Activated CD4-positive, alpha-beta T cell treated with anti-CD3 and anti-CD28 coated beads, Interleukin-2, amount 50 U/mL, for 48 hours (primary cell): ENCODE measurements around the gene FAM222B.
"Not testable (repeated sequence)": the region's sequence is repeated elsewhere in the genome, so short reads cannot be mapped to it uniquely, and the experiment has no call there.

Experiments
- DNase-seq, 2 experiments: peaks; one replicate each; pipeline ENCODE4 v3.0.0-alpha.2; 2020

The FAM222B gene

DNA sequence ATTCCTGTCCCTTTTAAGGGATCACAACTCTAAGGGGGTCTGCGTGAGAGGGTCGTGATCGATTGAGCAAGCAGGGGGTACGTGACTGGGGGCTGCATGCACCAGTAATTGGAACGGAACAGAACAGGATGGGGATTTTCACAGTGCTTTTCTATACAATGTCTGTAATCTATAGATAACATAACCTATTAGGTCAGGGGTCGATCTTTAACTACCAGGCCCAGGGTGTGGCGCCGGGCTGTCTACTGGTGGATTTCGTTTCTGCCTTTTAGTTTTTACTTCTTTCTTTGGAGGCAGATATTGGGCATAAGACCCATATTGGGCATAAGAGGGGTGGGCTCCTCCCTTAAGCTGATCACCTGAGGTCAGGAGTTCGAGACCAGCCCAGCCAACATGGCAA, 6.0 kb downstream of the FAM222B start:
- DNase-seq: not testable (repeated sequence)

DNA sequence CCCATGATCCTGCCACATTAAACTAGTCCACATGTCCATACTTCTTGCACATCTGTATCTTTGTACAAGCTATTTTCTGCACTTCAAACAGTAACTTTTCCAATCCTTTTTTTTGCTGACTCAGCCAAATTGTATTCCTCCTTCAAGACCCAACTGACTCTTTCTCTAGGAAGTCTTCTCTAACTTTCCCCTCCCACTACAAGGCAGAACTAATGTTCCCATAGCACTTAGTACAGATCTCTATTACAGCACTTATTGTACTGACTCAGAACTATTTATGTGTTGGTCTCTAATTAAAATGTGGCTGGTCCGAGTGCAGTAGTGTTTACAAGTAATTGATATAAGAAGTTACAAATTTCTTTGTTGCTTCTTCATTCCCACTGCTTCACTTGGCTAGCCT, 8.2 kb downstream of the FAM222B start:
- DNase-seq: no peak

DNA sequence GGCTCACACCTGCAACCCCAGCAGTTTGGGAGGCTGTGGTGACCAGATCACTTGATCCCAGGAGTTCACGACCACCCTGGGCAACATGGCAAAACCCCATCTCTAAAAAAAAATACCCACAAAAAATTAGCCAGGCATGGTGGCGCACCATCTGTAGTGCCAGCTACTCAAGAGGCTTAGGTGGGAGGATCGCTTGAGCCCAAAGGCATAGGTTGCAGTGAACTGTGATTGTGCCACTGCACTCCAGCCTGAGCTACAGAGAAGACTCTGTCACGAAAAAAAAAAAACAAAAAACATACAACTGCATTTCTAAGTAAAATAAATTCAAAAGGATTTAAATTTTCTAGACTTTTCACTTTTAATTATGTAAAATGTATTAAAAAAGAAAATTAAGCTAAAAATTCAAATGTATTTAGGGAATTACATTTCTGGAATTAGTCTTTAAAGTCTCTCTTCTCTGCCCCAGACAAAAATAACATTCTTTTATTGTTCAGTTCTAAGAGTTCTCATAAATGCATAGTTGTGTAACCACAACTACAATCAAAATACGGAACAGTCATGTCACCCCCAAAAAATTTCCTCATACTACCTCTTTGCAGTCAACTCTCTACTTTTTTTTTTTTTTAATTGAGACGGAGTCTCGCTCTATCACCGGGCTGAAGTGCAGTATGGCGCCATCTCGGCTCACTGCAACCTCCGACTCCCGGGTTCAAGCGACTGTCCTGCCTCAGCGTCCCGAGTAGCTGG, 14.1 kb downstream of the FAM222B start:
- DNase-seq: no peak

DNA sequence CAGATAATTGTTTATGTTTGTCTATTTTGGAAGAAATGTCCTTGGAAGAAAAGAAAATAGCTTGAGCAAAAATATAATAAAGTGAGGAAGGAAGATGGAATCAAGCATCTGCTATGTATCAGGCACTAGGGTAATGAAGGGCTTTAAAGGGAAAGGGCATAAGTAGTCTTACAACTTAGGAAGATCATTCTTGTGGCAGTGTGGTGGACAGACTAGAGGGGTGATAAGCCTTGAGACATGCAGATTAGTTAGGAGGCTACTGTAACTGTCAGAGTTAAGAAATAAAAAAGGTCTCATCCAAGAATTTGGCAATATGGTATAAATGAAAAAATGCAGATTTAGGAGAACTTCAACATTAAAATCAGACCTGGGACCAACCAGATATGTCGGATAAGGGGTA, 14.9 kb downstream of the FAM222B start:
- DNase-seq: no peak

DNA sequence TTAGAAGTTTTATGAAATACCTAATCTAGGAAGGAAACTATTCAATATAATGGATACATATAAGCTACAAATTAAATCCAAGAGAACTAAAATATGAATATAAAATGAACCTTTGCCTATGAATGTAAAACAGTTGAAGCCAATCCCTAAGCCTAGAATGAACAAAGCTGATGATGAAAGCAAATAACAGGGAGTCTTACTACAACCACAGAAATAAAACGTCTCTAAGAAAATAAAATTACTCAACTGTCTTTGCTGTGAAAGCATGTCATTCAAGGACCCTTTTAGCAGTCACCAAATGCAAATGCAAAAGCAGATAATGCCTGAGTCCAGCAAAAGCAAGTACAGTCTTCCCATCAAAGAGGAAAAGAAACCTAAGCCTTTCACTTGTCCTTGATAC, 23.0 kb downstream of the FAM222B start:
- no peak for DNase-seq

DNA sequence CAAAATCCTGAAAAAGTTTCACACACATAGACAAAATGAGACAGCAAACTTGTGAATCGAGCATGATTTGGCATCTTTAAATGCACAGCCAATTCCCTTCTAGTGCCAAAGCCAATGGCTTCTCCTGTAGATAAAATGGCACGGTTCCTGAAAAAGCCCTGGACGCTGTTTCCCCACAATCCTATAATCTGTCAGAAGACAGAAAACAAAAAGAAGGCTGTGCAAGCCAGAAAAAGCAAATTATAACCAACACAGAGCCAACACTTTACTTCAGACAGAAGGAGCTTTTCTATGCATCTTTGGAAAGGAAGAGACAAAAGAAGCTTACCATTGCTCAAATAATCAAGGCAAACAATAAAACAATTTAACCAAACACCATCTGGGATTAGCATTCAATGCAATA, 23.8 kb downstream of the FAM222B start:
- DNase-seq: no peak

DNA sequence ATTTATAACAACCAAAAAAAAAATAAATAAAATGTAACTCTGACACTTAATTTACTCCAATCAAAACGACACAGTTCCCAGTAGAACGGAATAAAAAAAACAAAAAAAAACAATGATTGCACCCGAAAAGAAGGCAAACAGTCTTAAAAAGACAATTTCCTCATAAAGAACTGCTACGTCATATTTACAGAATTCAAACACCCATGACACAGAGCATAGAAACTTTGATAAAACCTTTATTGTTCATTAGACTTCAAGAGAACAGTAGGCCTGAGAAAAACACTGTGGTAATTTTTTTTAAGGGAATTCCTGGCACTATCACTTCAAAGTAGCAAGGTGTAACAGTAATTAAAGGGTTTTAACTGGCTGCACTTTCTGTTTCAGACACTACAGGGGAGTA, 26.1 kb downstream of the FAM222B start:
- no peak for DNase-seq

DNA sequence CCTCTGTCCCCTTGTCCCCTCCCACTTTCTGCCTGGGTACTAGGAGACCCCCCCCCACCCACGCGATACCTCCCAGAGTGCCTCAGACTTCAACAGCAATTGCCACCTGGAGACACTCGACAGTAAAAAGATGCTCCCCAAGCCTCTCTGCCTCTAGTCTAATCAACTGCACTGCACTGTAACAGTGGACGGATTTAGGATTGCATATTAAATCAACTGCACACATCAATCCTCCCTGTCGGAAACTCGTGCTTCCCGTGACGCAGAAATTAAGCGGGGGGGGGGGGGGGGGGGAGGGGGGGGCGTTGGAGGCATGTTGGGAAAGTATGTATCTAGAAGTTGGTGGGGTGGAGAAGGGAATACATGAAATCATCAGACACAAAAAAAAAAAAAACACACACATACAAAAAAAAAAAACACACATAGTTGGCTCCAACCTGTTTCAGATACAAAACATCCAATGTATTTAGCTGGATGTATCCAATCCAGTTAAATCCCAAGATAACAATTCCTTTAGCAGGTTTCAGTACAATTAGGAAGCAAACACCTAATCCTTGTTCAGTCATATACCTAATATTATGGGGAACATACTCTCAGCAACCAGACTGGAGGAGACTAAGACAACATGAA, 29.7 kb downstream of the FAM222B start:
- DNase-seq: no peak

DNA sequence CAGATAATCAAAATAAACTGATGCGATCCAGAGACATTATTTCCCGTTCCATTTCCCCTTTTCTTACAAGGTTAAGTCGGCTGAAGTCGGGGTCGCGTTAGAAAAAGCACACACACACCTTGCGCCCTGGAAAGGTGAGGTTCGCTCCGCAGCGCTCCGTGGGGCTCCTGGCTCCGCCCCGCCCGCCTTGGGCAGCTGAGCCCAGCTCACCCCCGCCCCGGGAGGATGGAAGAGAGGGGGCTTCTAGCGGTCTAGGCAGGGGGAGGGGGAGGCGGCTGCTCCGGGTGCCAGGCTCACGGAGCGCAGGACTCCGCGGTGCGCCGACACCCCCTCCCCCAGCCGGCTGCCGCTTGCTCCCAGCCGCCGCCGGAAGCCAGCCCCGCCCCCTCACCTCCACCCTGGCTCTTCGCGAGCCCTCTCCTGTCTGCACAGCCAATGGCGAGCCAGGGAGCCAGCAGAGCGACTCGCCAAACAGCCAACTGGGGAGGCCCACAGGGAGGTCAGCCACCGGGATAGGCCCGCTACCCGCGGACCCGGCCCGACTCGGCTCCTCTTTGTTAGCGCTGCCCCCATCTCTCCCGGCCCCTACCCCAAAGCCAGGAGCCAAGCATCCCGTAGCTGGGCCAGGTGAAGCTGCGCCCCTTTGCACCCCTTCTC, 30.4 kb downstream of the FAM222B start:
- peak; percentile 98 for DNase-seq

DNA sequence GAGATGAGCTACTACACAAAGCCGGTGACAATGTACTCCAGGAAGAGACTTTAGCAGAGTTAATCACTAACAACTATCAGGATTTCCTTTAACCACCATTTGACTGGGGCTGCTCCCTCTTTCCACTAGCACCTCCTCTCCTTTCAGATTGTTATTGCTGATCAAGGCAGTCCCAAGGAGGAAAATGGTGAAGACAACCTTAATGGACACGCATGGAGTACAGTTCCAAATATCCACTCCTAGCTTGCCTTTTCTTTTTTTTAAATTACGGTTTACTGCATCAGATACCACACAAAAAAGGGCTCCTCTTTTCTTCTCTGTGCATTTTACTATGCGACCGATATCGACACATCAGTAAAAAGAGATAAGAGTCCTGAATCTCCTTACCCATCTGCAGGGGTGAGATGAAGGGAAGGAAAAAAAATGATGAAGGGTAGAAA, 30.9 kb downstream of the FAM222B start:
- peak in 1 of 2 experiments; percentile 10 for DNase-seq

DNA sequence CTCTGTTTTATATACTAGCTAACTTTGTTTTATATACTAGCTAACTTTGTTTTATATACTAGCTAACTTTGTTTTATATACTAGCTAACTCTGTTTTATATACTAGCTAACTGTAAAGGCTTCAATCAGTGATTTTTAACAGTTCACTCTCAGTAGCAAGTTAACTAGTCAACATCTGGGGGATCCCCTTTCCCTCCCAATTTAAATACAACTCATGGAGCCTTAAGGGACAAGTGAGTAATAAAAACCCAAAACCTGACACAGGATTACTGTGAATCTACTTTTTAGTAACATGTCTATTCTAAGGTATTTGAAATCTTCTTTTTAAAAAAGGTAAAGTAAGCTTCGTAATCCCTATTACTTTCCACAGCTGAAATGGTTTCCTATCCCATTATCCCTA, 32.2 kb downstream of the FAM222B start:
- no peak for DNase-seq

DNA sequence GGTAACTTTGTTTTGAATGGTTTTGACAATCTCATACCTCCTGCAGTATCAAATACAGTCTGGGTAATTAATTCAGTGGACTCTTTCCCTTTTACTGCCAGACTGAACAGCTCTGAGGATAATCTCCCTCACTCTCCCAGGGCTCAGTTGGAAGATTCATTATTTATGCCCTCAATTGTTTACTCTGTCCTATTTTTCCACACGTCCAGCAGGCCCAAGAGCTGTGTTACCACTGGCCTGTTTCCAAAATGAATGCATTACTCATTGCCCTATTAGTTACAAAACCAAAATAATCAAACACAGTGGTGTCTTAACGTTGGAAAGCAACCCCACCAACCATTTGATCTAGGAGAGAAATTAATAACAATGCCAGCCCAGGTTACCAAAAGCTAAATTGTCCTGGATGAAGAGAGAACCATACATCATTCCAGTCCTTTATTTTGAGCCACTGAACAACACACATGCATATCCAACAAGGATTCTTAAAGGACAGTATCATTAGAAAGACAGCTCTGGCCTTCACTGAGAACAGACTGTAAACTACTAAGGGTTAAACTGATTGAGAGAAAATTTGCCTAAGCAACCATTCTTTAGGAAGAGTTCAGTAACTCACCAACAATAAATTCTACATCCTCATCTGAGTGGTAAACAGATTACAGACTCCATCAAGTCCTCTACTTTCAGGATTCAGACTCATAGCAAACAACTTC, 34.5 kb downstream of the FAM222B start:
- DNase-seq: no peak

DNA sequence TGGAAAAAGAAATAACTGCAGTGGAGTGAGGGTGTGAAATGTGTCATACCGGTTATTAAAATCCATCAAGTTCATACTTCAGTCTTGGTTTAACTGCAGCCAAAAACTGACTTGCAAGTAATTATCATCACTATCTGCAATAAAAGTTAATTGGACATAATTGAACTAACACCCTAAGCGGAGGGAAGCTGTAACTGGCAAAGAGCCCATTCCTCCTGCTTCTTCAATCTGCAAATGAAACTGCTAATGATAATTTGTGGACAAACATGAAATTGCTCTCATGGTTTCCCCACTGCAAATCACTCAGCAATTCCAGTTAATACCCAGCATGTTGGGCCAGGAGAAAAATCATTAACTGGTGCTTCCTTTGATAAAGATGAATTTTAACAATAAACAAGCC, 46.5 kb downstream of the FAM222B start:
- no peak for DNase-seq

DNA sequence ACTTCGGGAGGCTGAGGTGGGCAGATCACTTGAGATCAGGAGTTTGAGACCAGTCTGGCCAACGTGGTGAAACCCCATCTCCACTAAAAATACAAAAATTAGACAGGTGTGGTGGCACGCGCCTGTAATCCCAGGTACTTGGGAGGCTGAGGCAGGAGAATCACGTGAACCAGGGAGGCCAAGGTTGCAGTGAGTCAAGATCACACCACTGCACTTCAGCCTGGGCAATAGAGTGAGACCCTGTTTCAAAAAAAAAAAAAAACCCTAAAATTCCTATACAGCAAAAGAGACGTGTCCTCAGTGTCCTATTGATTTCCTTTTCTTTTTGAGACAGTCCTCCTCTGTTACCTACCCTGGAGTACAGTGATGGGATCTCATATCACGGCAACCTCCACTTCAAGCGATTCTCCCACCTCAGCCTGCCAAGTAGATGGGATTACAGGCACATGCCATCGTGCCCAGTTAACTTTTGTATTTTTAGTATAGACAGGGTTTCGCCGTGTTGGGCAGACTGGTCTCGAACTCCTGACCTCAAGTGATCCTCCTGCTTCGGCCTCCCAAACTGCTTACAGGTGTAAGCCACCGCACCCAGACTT, 47.6 kb downstream of the FAM222B start:
- DNase-seq: not testable (repeated sequence)

DNA sequence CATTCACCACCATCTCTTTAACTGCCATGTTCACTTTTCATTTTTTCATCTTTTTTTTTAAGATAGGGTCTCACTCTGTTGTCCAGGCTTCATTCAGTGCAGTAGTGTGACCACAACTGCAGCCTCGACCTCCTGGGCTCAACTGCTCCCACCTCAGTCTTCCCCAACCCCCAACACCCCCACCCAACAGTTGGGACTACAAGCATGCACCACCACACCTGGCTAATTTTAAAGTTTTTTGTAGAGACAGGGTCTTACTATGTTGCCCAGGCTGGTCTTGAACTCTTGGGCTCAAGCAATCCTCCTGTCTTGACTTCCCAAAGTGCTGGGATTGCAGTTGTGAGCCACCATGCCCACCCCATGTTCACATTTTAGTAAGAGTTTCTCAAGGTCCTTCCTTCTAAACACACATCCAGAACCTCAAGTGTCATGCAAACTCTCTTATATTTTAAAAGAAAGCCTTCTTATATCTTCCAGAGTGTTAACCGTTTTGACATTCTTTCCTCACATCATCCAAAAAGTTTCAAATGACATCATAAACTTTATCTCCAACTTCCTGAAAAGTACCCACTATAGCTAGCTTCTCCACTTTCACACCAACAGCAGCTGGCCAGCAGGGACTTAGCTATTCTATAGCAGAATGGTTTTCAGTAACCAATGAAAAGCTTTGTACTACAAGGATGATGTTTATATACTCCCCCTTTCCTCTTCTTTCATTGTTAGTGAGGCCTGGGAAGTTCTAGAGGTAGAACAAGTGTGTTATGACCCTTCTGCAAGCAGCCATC, 49.5 kb downstream of the FAM222B start:
- DNase-seq: no peak

DNA sequence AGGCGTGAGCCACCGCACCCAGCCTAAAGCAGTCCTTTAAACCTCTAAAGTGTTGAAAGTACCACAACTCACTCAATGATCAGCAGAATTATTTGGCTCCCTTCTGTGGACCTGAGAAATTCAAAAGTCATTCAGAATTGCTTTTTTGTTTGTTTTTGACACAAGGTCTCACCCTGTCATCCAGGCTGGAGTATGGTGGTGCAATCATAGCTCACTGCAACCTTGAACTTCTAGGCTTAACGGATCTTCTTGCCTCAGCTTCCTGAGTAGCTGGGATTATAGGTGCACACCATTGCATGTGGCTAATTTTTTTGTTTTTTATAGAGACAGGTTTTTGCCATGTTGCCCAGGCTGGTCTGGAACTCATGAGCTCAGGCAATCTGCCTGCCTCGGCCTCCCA, 54.5 kb downstream of the FAM222B start:
- no peak for DNase-seq

DNA sequence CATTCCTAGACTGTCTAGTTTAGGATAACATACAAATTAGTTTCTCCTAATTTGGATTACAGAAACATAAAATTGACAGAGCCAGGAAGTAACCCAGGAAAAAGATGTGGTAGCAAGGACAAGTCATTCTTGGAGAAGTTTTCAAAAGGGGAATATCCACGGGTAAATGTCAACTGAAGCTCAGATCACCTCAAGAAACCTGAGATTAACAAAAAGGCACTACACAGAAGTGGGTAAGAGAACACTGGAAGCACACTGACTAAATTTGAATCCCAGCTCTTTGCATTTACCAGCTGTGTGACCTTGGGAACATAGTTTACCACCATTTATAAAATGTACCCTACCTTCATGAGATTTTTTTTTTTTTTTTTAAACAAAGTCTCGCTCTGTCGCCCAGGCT, 59.4 kb downstream of the FAM222B start:
- DNase-seq: no peak

DNA sequence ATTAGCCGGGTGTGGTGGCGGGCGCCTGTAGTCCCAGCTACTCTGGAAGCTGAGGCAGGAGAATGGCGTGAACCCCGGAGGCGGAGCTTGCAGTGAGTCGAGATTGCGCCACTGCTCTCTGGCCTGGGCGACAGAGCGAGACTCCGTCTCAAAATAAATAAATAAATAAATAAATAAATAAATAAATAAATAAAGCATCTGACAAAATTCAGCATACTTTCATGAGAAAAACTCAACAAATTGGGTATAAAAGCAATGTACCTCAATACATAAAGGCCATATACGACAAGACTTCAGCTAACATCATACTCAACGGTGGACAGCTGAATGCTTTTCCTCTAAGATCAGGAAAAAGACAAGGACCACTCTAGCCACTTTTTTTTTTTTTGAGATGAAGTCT, 63.0 kb downstream of the FAM222B start:
- not testable (repeated sequence) for DNase-seq

DNA sequence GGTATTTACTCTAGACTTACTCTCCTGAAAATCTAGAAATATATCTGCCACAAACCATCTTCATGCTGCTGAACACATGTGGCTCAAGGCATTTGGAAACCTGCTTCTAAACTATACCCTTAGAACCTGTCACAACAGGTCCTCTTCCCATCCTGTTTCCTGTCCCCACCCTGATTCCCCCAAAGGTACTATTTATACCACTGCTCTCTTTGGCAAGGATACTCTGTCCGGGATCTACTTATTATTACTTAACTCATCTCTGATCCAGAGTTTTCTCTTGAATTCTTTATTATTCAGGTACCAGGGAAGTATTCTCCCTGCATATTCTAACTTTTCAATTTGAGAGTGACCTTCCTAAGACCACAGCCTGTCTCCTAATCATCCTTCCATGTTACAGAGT, 65.4 kb downstream of the FAM222B start:
- no peak for DNase-seq

DNA sequence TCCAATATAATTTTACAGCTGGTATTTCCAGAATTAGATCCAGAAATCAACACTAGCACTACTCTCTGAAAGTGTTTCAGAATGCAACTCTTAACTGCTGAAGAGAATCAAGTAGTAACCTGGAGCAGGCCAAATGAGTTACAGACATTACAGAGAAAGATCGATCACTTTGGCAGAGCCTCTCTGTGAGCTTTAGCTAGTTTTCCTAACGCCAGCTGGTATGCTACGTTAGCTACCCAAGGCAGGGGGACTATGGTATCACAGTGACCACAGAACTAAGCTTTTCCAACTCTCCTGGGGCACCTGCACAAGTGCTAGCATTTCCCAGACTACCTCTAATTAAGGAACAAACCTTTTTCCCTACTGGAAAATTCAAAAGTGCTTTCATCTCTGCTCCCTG, 68.4 kb downstream of the FAM222B start:
- DNase-seq: no peak

DNA sequence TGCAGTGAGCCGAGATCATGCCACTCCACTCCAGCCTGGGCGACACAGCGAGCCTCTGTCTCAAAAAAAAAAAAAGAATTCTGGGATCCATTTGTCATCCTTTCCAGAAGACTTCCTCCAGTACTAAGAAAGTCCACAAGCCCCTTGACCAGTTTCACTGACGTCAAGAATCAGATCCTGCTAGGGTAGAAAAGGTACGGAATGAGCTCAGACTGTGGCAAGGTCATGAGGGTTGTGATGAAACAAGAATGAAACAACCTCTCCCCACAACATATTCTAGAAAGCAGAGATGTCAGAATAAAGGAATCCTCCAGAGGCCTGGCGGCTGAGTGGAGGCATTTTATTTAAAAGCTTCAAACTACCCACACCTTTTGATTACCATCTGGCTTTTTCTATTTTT, 68.9 kb downstream of the FAM222B start:
- DNase-seq: no peak

DNA sequence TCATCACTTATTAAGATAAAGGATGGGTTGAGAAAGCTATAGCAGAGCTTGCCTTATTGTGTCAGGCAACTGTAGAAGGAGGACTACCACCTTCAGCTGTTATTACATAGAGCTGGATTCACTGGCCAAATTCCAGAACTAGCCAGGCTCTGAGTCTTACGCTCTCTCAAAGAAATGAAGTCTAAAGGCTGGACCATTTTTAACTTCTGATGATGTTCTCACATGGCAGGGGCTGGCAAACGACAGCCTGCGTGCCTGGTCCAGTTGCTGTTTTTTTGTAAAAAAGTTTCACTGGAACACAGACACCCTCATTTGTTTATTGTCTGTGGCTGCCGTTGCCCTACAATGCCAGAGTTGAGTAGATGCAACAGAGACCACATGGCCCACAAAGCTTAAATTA, 77.6 kb downstream of the FAM222B start:
- DNase-seq: no peak
